Measurements from ENCODE around the gene MAPKAPK2. TPM values are rescaled to one million over a fixed set of nuclear protein-coding genes. Genes with fewer than 3 reads are reported as not detected.
"Not testable (repeated sequence)": the region's sequence is repeated elsewhere in the genome, so short reads cannot be mapped to it uniquely, and the experiment has no call there.

Gene MAPKAPK2
- total and polyA plus RNA-seq, 12 donors: 25.3 to 129 (median 85.0) TPM

DNA sequence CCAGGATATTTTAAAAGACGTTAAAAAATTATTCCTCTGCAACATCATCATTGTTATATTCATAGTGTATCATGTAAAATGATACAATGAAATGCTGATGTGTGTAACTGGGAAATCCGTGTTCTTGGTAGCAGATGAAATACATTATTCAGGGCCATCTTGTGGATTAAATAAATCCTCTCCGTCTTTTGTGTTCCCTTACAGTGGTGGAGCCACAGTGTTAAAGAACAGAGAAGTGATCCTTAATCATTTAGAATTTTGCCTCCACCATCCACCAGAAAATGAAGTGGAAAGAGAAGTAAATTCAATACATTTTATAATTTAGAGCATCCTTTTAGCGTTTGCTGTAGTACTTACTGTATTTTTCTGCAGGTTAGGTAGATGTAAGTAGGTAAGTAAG is 48.0 kb upstream of the MAPKAPK2 start:
- Histone ChIP-seq H3K27ac (no peak overlapping the region), H3K4me3 (peak overlapping the region in 1 of 4 donors; percentile 97), H3K9me3 (replicated peaks in 1 of 3) (no peaks in the 10 kb centered on the region), H3K36me3 (replicated peaks in 1 of 2) (peaks cover 0 to 3% of the 10 kb centered on the region in 2 donors), H3K27me3 (no peaks in the 10 kb centered on the region), H3K4me1 (replicated peaks in 1 of 2) (peaks cover 8 to 28% of the 10 kb centered on the region in 2 donors)
- no peak for DNase-seq
- intact Hi-C loops (cut with DNase I): loop anchor here (10.0 kb wide), 2 partner anchors 88 to 278 kb away; no protein-coding TSS in a partner anchor
- 42 to 49% (median 47%) methylated on average over 4 of the region's 4 CpGs for WGBS, 4 donors
- TF ChIP-seq, protein P1, sequence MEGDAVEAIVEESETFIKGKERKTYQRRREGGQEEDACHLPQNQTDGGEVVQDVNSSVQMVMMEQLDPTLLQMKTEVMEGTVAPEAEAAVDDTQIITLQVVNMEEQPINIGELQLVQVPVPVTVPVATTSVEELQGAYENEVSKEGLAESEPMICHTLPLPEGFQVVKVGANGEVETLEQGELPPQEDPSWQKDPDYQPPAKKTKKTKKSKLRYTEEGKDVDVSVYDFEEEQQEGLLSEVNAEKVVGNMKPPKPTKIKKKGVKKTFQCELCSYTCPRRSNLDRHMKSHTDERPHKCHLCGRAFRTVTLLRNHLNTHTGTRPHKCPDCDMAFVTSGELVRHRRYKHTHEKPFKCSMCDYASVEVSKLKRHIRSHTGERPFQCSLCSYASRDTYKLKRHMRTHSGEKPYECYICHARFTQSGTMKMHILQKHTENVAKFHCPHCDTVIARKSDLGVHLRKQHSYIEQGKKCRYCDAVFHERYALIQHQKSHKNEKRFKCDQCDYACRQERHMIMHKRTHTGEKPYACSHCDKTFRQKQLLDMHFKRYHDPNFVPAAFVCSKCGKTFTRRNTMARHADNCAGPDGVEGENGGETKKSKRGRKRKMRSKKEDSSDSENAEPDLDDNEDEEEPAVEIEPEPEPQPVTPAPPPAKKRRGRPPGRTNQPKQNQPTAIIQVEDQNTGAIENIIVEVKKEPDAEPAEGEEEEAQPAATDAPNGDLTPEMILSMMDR (IDR thresholded peaks at IDR 0.05): no peak

DNA sequence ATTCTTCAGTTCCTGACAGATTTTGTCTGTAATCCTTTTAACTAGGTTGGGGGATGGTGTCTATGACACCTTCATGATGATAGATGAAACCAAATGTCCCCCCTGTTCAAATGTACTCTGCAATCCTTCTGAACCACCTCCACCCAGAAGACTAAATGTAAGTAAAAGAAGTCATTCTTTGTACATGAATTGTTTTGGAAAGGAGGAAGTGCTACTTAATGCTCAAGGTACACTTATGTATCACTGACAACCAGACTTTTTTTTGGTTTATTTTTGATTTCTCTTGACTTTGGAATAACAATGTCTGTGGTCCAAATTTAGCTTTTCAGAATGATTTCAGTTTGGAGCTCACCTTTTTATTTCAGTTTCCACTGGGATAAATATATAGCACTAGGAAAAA is 47.1 kb upstream of the MAPKAPK2 start:
- Histone ChIP-seq H3K27ac (no peak overlapping the region), H3K27me3 (no peaks in the 10 kb centered on the region), H3K36me3 (replicated peaks in 1 of 2) (peaks cover 0 to 3% of the 10 kb centered on the region in 2 donors), H3K9me3 (replicated peaks in 1 of 3) (no peaks in the 10 kb centered on the region), H3K4me3 (no peak overlapping the region), H3K4me1 (replicated peaks in 1 of 2) (peaks cover 8 to 28% of the 10 kb centered on the region in 2 donors)
- intact Hi-C loops (cut with DNase I): loop anchor here (10.0 kb wide), 2 partner anchors 87 to 277 kb away; no protein-coding TSS in a partner anchor
- TF ChIP-seq, protein P1 (IDR thresholded peaks at IDR 0.05): no peak
- TF ChIP-seq POLR2A (IDR thresholded peaks at IDR 0.05): no peak
- DNase-seq: no peak

DNA sequence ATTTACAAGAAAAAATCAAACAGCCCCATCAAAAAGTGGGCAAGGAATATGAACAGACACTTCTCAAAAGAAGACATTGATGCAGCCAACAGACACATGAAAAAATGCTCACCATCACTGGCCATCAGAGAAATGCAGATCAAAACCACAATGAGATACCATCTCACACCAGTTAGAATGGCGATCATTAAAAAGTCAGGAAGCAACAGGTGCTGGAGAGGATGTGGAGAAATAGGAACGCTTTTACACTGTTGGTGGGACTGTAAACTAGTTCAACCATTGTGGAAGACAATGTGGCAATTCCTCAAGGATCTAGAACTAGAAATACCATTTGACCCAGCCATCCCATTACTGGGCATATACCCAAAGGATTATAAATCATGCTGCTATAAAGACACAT is 42.6 kb upstream of the MAPKAPK2 start:
- 82 to 96% (median 93%) methylated on average over 2 of the region's 2 CpGs for WGBS, 4 donors
- H3K9me3 ChIP-seq (replicated peaks in 1 of 3); H3K36me3 ChIP-seq (replicated peaks in 1 of 2); H3K4me3 ChIP-seq; DNase-seq; intact Hi-C loops (cut with DNase I); H3K27me3 ChIP-seq; H3K27ac ChIP-seq; H3K4me1 ChIP-seq (replicated peaks in 1 of 2): not testable (repeated sequence)

DNA sequence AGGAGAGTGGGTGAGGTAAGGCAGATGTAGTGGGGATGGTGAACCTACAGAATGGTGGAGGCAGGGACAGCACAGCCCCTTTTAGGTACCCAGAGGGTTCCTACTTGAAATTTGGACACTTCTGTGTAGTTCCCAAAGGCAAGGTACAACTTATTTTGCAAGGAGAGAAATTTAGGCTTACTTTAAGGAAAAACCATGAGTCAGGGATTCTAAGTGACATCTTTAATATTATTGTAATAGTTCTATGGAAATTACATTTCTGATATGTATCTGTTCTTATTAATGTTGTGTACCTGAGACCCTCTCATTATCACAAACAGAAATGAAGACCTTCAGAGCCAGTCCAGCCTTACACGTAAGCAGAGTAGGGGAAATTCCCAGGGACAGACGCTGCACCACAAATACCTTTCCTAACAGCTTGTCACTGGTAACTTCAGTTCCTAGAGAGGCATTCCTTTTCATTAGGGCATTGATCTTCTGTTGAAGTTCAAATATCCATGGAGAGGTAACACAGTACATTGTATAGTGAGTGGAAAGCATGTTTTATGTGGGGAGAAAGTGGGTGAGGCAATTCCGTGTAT is 41.5 kb upstream of the MAPKAPK2 start:
- H3K4me1 ChIP-seq (replicated peaks in 1 of 2): no peaks in the 10 kb centered on the region
- TF ChIP-seq, protein P1 (IDR thresholded peaks at IDR 0.05): no peak
- TF ChIP-seq POLR2A (IDR thresholded peaks at IDR 0.05): no peak
- no peaks in the 10 kb centered on the region for H3K9me3 ChIP-seq (replicated peaks in 1 of 3)
- intact Hi-C loops (cut with DNase I): no loop called here
- no peak overlapping the region for H3K4me3 ChIP-seq
- no peak overlapping the region for H3K27ac ChIP-seq
- no peak for DNase-seq
- 89 to 97% (median 92%) methylated on average over 3 of the region's 3 CpGs for WGBS, 4 donors
- H3K36me3 ChIP-seq (replicated peaks in 1 of 2): peaks cover 0 to 3% of the 10 kb centered on the region in 2 donors
- H3K27me3 ChIP-seq: no peaks in the 10 kb centered on the region

DNA sequence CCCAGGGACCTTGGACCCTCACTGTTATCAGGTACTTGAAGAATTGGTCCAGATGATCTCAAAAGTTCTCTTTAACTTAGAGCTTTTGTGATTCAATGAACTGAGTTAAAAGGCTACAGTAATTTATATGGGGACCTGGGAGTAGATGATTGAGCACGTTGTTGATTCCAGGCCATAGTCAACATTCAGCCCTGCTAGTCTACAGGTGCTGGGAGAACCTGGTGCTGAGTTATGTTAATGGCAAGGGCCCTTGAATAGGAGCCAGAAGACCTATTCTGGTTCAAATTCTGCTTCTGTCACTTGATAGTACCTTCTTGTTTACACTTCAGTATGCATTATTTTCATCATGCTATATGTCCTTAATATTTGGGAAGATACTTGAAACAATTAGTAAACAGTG is 38.2 kb upstream of the MAPKAPK2 start:
- Histone ChIP-seq H3K4me3 (no peak overlapping the region), H3K36me3 (replicated peaks in 1 of 2) (no peaks in the 10 kb centered on the region), H3K4me1 (replicated peaks in 1 of 2) (no peaks in the 10 kb centered on the region), H3K27me3 (no peaks in the 10 kb centered on the region), H3K9me3 (replicated peaks in 1 of 3) (no peaks in the 10 kb centered on the region), H3K27ac (no peak overlapping the region)
- 80 to 100% (median 94%) methylated on average over 1 of the region's 1 CpG for WGBS, 4 donors
- intact Hi-C loops (cut with DNase I): no loop called here
- DNase-seq: no peak
- TF ChIP-seq, protein P1 (IDR thresholded peaks at IDR 0.05): no peak
- no peak for TF ChIP-seq POLR2A (IDR thresholded peaks at IDR 0.05)

Data from adrenal gland (tissue), 12 donors.